GM19324 (cell line): Measurements from ENCODE around the gene AIF1.
"Not testable (repeated sequence)": the region's sequence is repeated elsewhere in the genome, so short reads cannot be mapped to it uniquely, and the experiment has no call there.

Experiments
- ATAC-seq: cut with Tn5 transposase; IDR thresholded peaks from one replicate; pipeline ENCODE4 v1.9.1; 2021; ENCODE audit warnings: mild to moderate bottlenecking, moderate library complexity; ENCODE audit not compliant: unreplicated experiment, low FRiP score

AIF1 gene

DNA sequence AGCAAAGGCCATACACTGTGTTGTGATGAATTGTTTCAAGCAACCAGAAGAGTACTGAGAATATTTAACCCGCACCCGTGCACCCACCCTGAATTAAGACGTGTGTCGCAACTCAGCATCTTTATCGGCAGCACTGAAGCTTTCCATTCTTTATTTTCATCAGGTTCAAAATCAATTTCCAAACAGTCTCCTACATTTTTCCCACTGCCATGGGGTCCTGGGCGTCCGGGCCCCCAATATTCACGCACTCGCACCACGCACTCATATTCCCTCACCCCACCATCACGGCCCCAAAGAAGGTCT lies 34.6 kb upstream of the AIF1 start:
- no peak for ATAC-seq

GRCh38 chr6:31580807-31581433 lies 34.1 kb upstream of the AIF1 start:
- ATAC-seq, result peak; percentile 48

GRCh38 chr6:31581434-31582229 lies 33.4 kb upstream of the AIF1 start:
- no peak for ATAC-seq

DNA sequence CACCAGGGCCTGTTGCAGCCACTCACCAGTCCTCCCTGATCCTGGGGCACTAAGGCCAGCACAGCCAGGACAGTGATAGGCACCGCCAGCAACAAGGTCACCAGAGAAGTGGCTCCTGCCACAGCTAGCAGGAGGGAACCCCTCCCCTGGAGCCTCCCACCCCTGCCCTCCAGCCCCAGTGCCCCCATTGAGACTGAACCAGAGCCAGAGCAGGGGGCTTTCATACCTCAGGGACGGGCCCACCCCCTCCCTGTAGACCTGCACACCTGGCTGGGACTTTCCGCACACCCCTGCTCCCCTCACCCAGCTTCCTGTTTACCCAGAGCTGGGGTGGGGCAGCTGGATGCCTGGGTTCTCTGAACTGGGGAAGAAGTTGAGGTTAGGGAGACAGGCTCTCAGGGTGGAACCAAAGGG lies 32.8 kb upstream of the AIF1 start, which contains the start of gene LTB:
TSS of gene LTB (minus strand) at position 195 of the 414 bp plus-strand sequence. CDS start at position 188, 7 bp downstream.
- ATAC-seq, result no peak

GRCh38 chr6:31585491-31585890 lies 29.5 kb upstream of the AIF1 start:
- no peak for ATAC-seq

GRCh38 chr6:31586008-31586407 lies 29.0 kb upstream of the AIF1 start, which contains the start of gene LST1:
LST1 (plus strand) TSS chr6:31586277; CDS start chr6:31587300, 1,023 bp downstream.
- no peak for ATAC-seq

- ATAC-seq, result no peak
These were observed 28.3 kb upstream of the AIF1 start for GRCh38 chr6:31586599-31587281.

- ATAC-seq, result no peak
These were observed 26.9 kb upstream of the AIF1 start for GRCh38 chr6:31587791-31588777.

GRCh38 chr6:31588871-31589650 lies 26.0 kb upstream of the AIF1 start:
- no peak for ATAC-seq

GRCh38 chr6:31590691-31591090 lies 24.3 kb upstream of the AIF1 start:
- ATAC-seq, result not testable (repeated sequence)

GRCh38 chr6:31592396-31592771 lies 22.6 kb upstream of the AIF1 start:
- no peak for ATAC-seq

- ATAC-seq, result no peak
These were observed 18.0 kb upstream of the AIF1 start for GRCh38 chr6:31597006-31597405.

- ATAC-seq, result no peak
These were observed 7.7 kb upstream of the AIF1 start for GRCh38 chr6:31607317-31607716.

GRCh38 chr6:31609519-31610406 lies 5.3 kb upstream of the AIF1 start:
- ATAC-seq, result no peak

DNA sequence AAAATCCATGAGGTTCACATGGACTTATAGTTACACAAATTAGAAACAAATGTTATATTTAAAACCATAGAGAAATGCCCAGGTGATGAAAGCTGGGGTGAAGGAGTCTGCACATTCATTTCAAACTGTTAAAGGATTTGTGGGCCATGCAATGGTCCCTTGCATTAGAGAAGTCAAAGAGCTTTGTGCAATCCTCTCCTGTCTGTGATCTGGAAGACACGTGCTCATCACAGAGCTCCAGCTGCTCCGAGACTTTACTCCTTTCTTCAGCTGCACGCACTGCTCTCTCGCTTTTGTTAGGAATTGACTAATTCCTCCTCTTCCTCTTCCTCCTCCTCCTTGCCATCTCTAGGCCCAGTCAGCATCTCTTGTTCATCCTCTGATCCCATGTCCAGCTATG lies 4.1 kb upstream of the AIF1 start:
- ATAC-seq, result no peak

DNA sequence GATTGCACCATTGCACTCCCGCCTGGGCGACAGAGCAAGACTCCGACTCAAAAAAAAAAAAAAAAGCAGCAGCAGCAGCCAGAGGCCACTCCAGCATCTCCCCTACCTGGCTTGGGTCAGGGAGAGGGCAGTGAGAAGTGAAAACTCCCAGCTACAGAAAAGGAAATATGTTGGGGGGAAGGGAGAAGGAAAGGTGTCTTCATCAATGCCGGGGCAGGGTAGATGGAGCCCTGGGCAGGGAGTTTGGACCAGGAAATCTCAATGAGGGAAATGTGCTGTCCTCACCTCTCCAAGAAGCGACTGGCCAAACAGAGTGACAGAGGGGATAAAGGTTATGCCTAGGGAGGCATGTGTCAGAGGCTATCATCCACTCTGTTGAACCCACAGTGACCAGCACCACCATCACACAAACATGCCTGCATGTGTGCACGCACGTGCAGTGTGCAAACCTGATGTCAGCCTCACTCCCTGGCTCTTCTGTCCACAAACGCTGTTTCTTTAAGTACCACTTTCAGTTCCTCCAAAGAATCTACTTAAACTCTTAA lies 887 bp upstream of the AIF1 start:
- ATAC-seq, result peak; percentile 47

DNA sequence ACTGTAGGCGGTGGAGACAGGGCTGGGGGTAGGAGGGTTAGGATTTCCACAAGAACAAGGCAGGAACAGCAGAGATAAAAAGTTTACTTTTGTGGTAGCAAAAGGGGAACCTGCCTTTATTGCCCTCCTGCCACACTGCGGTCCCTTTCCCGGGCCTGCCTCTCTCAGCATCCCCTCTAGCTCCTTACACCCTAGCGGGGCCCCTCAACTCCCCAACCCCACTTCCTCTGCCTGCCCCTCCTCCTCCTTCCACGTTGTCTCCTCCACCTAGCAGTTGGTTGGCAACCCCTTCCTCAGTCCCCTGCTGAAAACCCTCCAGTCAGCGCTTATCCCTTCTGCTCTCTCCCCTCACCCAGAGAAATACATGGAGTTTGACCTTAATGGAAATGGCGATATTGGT lies 714 bp downstream of the AIF1 start:
- ATAC-seq, result no peak

- no peak for ATAC-seq
These were observed 2.0 kb downstream of the AIF1 start for GRCh38 chr6:31617010-31617409.
